Adrenal gland (tissue), 12 donors: ENCODE results near the gene LSM14B. TPM values are rescaled to one million over a fixed set of nuclear protein-coding genes. Genes with fewer than 3 reads are reported as not detected.

Experiments used
- DNase-seq, 7 donors: peaks; one replicate each; pipeline ENCODE4 v3.0.0-alpha.2; 2019 to 2020
- H3K27ac ChIP-seq, 5 donors: fragments of 200-600 bp; sonication (generic) in 4 of 5; 1 replicate in 3 of 5; 2 replicates in 2 of 5; pipeline versions ENCODE4 v1.5.1 to v1.8.0; 2016 to 2020; ENCODE audit warnings: mild to moderate bottlenecking in 1 of 5
- H3K27me3 ChIP-seq: fragments of 200-600 bp; 2 replicates; pipeline ENCODE4 v1.8.0; 2021
- H3K36me3 ChIP-seq, 2 donors: fragments of 200-600 bp; replicated peaks in 1 of 2; 1 replicate in 1 of 2; 2 replicates in 1 of 2; pipeline versions ENCODE4 v1.5.1 to v1.8.0; 2018 to 2022
- H3K4me1 ChIP-seq, 2 donors: fragments of 200-600 bp; replicated peaks in 1 of 2; 1 replicate in 1 of 2; 2 replicates in 1 of 2; pipeline versions ENCODE4 v1.5.1 to v1.8.0; 2018 to 2021
- H3K4me3 ChIP-seq, 4 donors: fragments of 200-600 bp; sonication (generic) in 3 of 4; one replicate each; pipeline ENCODE4 v1.5.1; 2016 to 2018
- H3K9me3 ChIP-seq, 3 donors: fragments of 200-600 bp; sonication (generic) in 1 of 3; replicated peaks in 1 of 3; 1 replicate in 2 of 3; 2 replicates in 1 of 3; pipeline versions ENCODE4 v1.5.1 to v1.8.0; 2016 to 2021
- CTCF ChIP-seq, 6 experiments: fragments of 450-650 bp in 4 of 6; fragments of 200-600 bp in 2 of 6; sonication (generic) in 1 of 6; IDR thresholded peaks; 1 replicate in 5 of 6; 2 replicates in 1 of 6; pipeline versions ENCODE4 v1.5.1 to v1.8.0; 2016 to 2021; ENCODE audit warnings: antibody characterized with exemption in 6 of 6, mild to moderate bottlenecking in 2 of 6, moderate library complexity in 1 of 6
- POLR2A ChIP-seq, 2 donors: fragments of 450-650 bp; IDR thresholded peaks; one replicate each; pipeline ENCODE4 v1.6.1; 2017; ENCODE audit warnings: antibody characterized with exemption in 2 of 2, mild to moderate bottlenecking in 2 of 2, moderate library complexity in 1 of 2
- WGBS, 4 donors: extraction: QIAGEN DNeasy Blood & Tissue Kit in 2 of 4; methylation state at CpG; one replicate each; pipeline versions ENCODE4 v1.1.5 to v1.1.7; 2013 to 2017; 5-methylcytosine and 5-hydroxymethylcytosine counted together
- intact Hi-C, 2 donors: fragments of 100-400 bp; cut with DNase I; formaldehyde crosslinking; loops; one replicate each; pipeline versions ENCODE4 v1.14.1 to v1.15.0; 2022 to 2023
- polyA plus RNA-seq, 3 donors: library from polyadenylated mRNA; stranded (reverse); fragments of 200-250 nt in 2 of 3; fragments of 350-450 nt in 1 of 3; fragmentation: Illumina TruSeq in 1 of 3; extraction: RNeasy Lipid Tissue Mini Kit (QIAGEN cat#74804) in 1 of 3; gene quantifications; one replicate each; pipeline ENCODE4 v1.2.3, GENCODE V29; 2013 to 2014
- total RNA-seq, 9 donors: library from RNA; depleted of rRNA in 4 of 9; stranded (reverse); fragments of >200 nt in 4 of 9; fragments of 120-200 nt in 1 of 9; fragmentation: NEBNext Ultra II Directional in 1 of 9; extraction: Animal tissue kit (Norgen Biotek cat#: 25700) in 1 of 9; gene quantifications; one replicate each; pipeline versions ENCODE4 v1.1.0 to v1.2.4, GENCODE V29; 2013 to 2023
- donor health status: healthy with polysubstance abuse.
- donor health status: Bipolar disorder and iron deficiency.
- donor health status: DM: yes; HTN: yes; CAD: no.
- donor health status: DM: no; HTN: no; CAD: no.
- donor health status: DM: no; HTN: no; CAD: no.
- donor health status: DM: yes; HTN: yes; CAD: no.

LSM14B gene
- total and polyA plus RNA-seq, 12 donors, result 17.6 to 47.0 (median 29.2) TPM

GRCh38 chr20:62087632-62088031 is 34.6 kb upstream of the LSM14B start:
- no peak for TF ChIP-seq CTCF (IDR thresholded peaks at IDR 0.05)
- no peak for TF ChIP-seq POLR2A (IDR thresholded peaks at IDR 0.05)
- intact Hi-C loops, result no loop called here
- Histone ChIP-seq H3K27ac (no peak overlapping the region), H3K36me3 (no peaks in the 10 kb centered on the region), H3K9me3 (no peaks in the 10 kb centered on the region), H3K4me3 (no peak overlapping the region), H3K27me3 (no peaks in the 10 kb centered on the region), H3K4me1 (no peaks in the 10 kb centered on the region)
- no peak for DNase-seq
- 86 to 91% (median 88%) methylated on average over 17 of the region's 17 CpGs for WGBS, 4 donors

GRCh38 chr20:62088258-62089127 is 33.8 kb upstream of the LSM14B start:
- no peak overlapping the region for H3K27ac ChIP-seq
- peak in 1 of 7 donors; percentile 40 for DNase-seq
- 56 to 65% (median 62%) methylated on average over 15 of the region's 15 CpGs for WGBS, 4 donors
- H3K9me3 ChIP-seq, result no peaks in the 10 kb centered on the region
- H3K27me3 ChIP-seq, result no peaks in the 10 kb centered on the region
- intact Hi-C loops, result no loop called here
- no peaks in the 10 kb centered on the region for H3K4me1 ChIP-seq
- no peaks in the 10 kb centered on the region for H3K36me3 ChIP-seq
- no peak overlapping the region for H3K4me3 ChIP-seq
- TF ChIP-seq CTCF (IDR thresholded peaks at IDR 0.05) (no peak), POLR2A (IDR thresholded peaks at IDR 0.05) (no peak)

GRCh38 chr20:62089393-62089792 is 32.9 kb upstream of the LSM14B start:
- 30 to 41% (median 35%) methylated on average over 3 of the region's 3 CpGs for WGBS, 4 donors
- no peak for DNase-seq
- Histone ChIP-seq H3K9me3 (no peaks in the 10 kb centered on the region), H3K4me1 (no peaks in the 10 kb centered on the region), H3K27ac (no peak overlapping the region), H3K27me3 (no peaks in the 10 kb centered on the region), H3K4me3 (no peak overlapping the region), H3K36me3 (no peaks in the 10 kb centered on the region)
- no peak for TF ChIP-seq POLR2A (IDR thresholded peaks at IDR 0.05)
- no peak for TF ChIP-seq CTCF (IDR thresholded peaks at IDR 0.05)
- intact Hi-C loops, result no loop called here

GRCh38 chr20:62096421-62097380 is 25.6 kb upstream of the LSM14B start:
- TF ChIP-seq POLR2A (IDR thresholded peaks at IDR 0.05) (no peak), CTCF (IDR thresholded peaks at IDR 0.05) (no peak)
- H3K27ac ChIP-seq, result no peak overlapping the region

More at GRCh38 chr20:62096421-62097380, 25.6 kb upstream of the LSM14B start:
- intact Hi-C loops, result no loop called here
- no peak overlapping the region for H3K4me3 ChIP-seq
- no peaks in the 10 kb centered on the region for H3K36me3 ChIP-seq
- no peaks in the 10 kb centered on the region for H3K9me3 ChIP-seq
- WGBS, 4 donors, result 84 to 92% (median 88%) methylated on average over 16 to 30 of the region's 30 CpGs
- no peak for DNase-seq
- H3K4me1 ChIP-seq, result no peaks in the 10 kb centered on the region
- no peaks in the 10 kb centered on the region for H3K27me3 ChIP-seq
